HG03520 (cell line): ENCODE data around the gene ZMIZ1.
A peak's percentile ranks its signal among the peaks of the same experiment; 100 is the strongest.

ENCODE experiments used
- ATAC-seq: cut with Tn5 transposase; IDR thresholded peaks from one replicate; pipeline ENCODE4 v1.9.1; 2021; ENCODE audit warnings: mild to moderate bottlenecking, moderate library complexity; ENCODE audit not compliant: unreplicated experiment

Gene ZMIZ1

GRCh38 chr10:79183468-79183865 lies 114.7 kb downstream of the ZMIZ1 start:
- ATAC-seq, result no peak

DNA sequence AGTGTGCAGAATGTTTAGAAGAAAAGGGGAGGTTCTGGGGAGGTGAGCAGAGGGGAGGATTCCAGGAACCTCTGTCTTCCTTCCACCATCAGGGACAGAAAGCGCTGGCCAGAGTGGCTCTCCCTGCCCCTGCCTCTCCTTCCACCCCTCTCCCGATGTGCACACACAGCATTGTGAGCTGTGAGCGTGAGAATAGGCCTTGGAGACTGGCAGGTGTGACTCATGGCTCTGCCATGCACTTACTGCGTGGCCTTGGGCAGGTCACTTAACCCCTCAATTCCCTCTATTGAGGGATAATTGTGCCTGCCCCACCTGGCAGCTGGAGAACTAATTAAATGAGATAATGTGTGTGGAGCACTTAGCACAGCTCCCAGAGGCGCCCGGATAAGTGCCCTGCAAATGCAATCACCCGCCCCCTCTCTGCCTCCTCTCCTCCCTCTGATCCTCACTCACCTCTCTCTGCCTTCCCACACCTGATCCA lies 115.4 kb downstream of the ZMIZ1 start:
- ATAC-seq, result no peak

GRCh38 chr10:79184657-79185056 lies 115.9 kb downstream of the ZMIZ1 start:
- no peak for ATAC-seq

DNA sequence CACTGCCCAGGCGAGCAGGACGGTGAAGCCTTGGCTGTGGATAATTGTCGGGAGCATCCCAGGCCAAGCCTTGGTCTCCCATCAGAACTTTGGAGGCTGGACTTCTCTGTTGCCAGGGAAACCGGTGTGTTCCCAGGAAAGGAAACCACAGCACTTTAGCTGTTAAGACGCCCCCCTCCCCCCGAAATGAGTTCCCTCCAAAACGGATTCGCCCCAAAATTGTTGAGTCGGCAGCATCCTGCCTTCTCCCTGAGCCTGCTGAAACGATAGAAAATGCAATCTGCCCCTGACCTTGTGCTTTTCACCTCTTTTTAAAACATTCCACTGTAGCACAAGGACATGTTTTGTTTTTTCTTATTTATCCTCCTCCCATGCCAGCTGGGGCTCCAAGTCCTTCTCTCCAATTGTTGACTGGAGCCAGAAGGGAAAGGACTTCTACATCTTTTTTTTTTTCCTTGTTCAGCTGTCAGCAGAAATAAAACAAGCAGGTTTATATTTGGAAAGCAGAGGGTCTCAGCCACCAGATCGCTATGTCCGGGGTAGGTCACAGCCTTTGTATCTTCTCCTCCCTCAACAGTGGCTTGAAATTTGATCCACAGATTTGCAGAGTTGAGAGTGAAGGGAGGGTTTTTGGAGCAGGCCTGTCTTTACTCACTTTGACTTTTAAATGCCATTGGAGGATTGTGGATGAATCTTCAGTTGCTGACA lies 116.5 kb downstream of the ZMIZ1 start:
- ATAC-seq, result no peak

- no peak for ATAC-seq
These were observed 117.1 kb downstream of the ZMIZ1 start for GRCh38 chr10:79185796-79186374.

DNA sequence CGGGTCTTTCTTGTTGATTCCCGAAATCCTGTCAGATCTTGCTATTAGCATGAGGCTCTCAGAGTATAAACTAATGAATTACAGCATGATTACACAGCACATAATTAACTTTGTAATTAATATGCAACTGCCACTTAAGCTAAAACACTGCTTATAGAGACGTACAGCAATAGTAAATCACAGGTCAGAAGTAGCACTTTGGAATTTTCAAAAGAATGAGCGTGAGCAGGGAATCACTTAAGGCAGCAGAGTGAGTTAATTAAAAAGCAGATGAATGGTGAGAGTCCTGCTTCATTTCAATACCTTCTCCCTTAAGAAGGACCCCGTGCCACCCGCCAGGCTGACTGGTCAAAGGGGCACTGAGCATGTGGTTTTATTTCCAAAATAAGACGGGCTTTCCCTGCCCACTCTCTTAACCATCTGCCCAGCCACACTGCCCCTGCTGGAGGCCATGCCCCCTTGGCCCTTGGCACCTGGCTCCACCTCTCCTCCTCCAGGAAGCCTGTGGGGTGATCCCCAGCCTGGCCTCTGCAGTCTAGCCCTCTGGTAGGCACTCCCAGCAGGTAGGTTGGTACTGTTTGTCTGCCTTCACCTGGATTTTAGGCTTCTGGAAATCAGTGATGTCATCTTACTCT lies 117.8 kb downstream of the ZMIZ1 start:
- ATAC-seq, result no peak

DNA sequence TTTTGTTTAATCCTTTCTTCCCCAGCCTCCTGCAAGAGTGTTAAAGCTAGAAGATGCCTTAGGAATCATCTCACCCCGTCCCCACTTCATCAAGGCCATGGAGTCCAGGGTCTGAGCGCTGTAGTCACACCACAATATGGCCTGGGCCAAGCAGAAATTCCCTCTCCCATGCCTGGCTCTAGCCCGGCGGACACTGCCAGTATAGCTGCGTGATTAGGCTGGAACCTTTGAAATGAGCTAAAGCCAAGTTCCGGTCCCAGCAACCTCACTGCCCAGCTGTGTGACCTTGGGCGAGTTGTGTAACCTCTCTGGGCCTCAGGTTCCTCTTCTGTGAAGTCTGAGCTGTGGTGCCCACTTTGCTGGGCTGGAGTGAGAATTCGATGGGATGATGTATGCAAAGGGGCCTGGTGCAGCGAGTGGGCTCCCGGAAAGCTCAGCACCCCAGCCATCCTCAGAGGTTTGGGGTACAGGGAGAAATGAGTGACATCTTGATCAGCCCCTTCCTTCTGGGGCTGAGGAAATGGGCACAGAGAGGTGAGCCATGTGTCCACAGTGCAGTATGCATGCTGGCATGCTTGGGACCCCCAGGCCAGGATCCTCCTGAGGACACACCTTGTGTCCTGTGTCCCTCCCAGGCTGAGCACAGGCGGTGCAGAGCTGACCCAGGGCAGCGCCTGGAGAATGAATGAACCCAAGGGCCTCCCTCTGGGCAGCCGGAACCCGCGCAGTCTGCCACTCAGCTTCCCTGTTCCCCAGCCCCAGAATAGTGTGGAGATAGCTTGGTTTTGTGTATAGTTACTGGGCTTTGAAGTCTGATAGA lies 118.6 kb downstream of the ZMIZ1 start:
- no peak for ATAC-seq

- no peak for ATAC-seq
These were observed 119.6 kb downstream of the ZMIZ1 start for GRCh38 chr10:79188154-79188965.

GRCh38 chr10:79189181-79189580 lies 120.4 kb downstream of the ZMIZ1 start:
- ATAC-seq, result no peak

- ATAC-seq, result no peak
These were observed 121.2 kb downstream of the ZMIZ1 start for GRCh38 chr10:79189853-79190435.

GRCh38 chr10:79190740-79191261 lies 122.0 kb downstream of the ZMIZ1 start:
- no peak for ATAC-seq

- no peak for ATAC-seq
These were observed 123.3 kb downstream of the ZMIZ1 start for GRCh38 chr10:79191951-79192676.

GRCh38 chr10:79192677-79193003 lies 123.9 kb downstream of the ZMIZ1 start:
- ATAC-seq, result no peak

DNA sequence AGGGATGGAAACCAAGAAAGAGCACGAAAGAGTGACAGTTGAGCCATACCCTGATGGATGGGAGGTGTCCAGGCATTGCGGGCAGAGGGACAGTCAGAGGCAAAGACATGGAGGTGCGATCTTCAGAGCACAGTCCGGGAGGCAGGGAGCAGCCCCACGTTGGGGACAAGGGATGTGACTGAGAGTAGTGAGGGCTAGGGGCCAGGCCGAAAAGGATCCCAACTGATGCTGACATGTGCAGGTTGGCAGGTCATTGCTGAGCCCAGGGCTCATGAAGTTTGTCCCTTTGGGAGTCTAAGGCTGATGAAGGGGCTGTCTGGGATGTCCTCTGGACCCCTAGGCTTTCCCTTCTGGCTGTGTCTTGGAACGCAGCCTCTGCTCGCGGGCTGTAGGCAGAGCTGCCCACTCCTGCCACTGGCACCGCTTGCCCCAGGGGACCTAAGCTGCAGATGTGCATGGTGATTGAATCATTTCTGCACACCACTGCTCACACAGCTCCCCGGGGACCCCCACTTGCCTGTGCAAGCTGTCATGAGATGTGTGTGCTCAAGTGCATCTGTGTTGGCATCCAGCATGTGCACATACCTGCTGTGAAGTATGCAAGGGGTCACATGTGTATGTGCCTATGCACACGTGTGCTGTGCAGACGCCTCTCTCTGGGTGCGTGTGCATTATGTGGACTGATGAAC lies 125.1 kb downstream of the ZMIZ1 start:
- ATAC-seq, result no peak

DNA sequence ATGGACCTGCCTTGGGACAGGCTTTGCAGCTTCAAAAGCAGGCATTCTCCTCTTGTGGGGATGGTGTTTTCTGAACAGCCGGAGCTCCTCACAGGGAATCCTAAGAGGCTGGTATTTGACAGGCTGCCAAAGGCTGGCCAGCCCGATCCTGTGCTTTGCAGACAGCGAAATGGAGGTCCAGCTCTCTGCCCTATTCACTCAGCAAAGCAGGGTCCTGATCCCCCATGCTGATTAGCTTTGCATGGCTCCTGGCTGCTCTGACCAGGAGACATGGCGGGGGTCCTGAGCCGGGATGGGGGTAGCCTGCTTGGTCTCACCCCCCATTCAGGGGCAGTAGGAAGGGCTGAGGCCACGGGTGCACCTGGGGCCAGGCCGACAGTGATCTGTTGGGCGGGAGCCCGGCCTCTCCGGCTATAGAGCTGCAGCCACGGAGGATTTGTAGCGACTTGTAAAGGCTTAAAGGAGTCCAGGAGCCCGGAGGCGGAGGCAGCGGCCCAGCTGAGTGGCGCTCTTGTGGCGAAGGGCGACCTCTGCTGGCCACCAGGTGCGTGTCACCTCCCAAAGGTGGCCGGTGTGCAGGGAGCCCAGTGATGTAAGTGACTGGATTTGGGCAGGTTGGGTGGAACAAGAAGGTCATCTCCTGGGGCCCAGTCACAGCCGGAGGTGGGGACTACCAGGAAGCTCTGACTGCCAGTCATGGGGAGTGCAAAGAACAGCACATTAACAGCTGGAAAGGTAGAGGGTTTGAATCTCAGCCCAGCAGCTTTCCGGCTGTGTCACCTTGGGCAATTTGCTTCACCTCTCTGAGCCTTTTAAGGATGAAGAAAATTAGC lies 126.5 kb downstream of the ZMIZ1 start:
- ATAC-seq, result peak; percentile 67

GRCh38 chr10:79196470-79197461 lies 128.0 kb downstream of the ZMIZ1 start:
- ATAC-seq, result peak; percentile 68

- no peak for ATAC-seq
These were observed 128.8 kb downstream of the ZMIZ1 start for GRCh38 chr10:79197558-79197957.
